Fibroblast of lung (primary cell): ENCODE results near the gene PTS.

Source experiments
- CTCF ChIP-seq, 2 donors: IDR thresholded peaks in 1 of 2; conservative IDR thresholded peaks in 1 of 2; 1 replicate in 1 of 2; 2 replicates in 1 of 2; pipeline ENCODE4 v1.5.1; 2011 to 2012; ENCODE audit warnings: low read length in 2 of 2, control low read depth in 1 of 2, inconsistent platforms in 1 of 2, low read depth in 1 of 2, mild to moderate bottlenecking in 1 of 2
- EZH2 ChIP-seq: IDR thresholded peaks from 2 replicates; pipeline ENCODE4 v1.5.1; 2012; ENCODE audit warnings: low read length, control low read depth, mild to moderate bottlenecking; ENCODE audit errors: missing control alignments

- TF ChIP-seq CTCF (conservative IDR thresholded peaks at IDR 0.05 in 1 of 2, IDR thresholded peaks at IDR 0.05 in 1 of 2; ENCODE audit: low read depth in 1 of 2, low read length in 2 of 2), result no peak
- TF ChIP-seq EZH2, result no peak
Measured at GRCh38 chr11:112226062-112226830, at the start of gene PTS.
